Activated CD8-positive, alpha-beta memory T cell treated with anti-CD3 and anti-CD28 coated beads, Interleukin-2, amount 10 ng/mL, durations not matched to agents 7 days and 5 days (primary cell): Measurements from ENCODE around the gene EFCAB11. TPM values are rescaled to one million over a fixed set of nuclear protein-coding genes. Genes with fewer than 3 reads are reported as not detected.

Experiments
- ATAC-seq: fragments of 150-1000 bp; cut with Tn5 transposase; one replicate; pipeline ENCODE4 v1.10.0; 2021; ENCODE audit warnings: moderate library complexity
- CTCF ChIA-PET: fragments of 350-600 bp; sonication (Branson Sonifier 250); formaldehyde crosslinking; loops from one replicate; lab custom pipeline; 2021; ENCODE audit warnings: antibody characterized with exemption; lab: Charles Lee
- DNase-seq: peaks from one replicate; pipeline ENCODE4 v3.0.0-alpha.2; 2020
- H3K27ac Mint-ChIP-seq: one replicate; pipeline ENCODE4 v1.8.0; 2021; ENCODE audit warnings: mild to moderate bottlenecking, mixed read lengths
- H3K27me3 Mint-ChIP-seq: one replicate; pipeline ENCODE4 v1.8.0; 2021; ENCODE audit warnings: mixed read lengths
- H3K36me3 Mint-ChIP-seq: one replicate; pipeline ENCODE4 v1.8.0; 2021; ENCODE audit warnings: mild to moderate bottlenecking, mixed read lengths
- H3K4me1 Mint-ChIP-seq: one replicate; pipeline ENCODE4 v1.8.0; 2021; ENCODE audit warnings: mixed read lengths
- H3K4me3 Mint-ChIP-seq: one replicate; pipeline ENCODE4 v1.8.0; 2021; ENCODE audit warnings: mild to moderate bottlenecking, moderate library complexity, mixed read lengths
- H3K9me3 Mint-ChIP-seq: one replicate; pipeline ENCODE4 v1.8.0; 2022; ENCODE audit warnings: low read depth, mixed read lengths
- total RNA-seq, 2 experiments: library from RNA; stranded (reverse); gene quantifications; one replicate each; pipeline ENCODE4 v1.2.3, GENCODE V29; 2021

Gene EFCAB11
- total RNA-seq, 2 experiments from 2014 or later: 11.3 to 12.4 TPM

DNA sequence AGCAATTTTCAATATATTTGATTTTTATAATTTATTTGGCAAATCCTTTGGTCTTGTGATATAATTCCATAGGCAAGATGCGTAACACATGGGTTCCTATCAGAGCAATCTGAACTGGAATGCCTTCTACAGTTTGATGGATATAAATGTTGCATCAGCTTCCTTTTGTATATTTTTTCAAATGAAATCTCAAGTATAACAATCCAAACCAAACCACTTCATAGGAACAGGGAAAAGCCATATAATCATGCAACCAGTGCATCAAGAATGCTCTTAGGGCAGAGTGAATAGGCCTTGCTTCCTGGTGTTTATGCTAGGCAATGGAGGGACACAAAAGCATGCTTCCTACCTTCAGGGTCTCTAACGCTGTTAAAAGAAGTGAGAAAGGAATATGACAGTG, 34.5 kb downstream of the EFCAB11 start:
- Mint-ChIP-seq H3K27ac (no peak overlapping the region), H3K27me3 (peaks cover 2% of the 10 kb centered on the region), H3K4me1 (no peaks in the 10 kb centered on the region), H3K9me3 (no peaks in the 10 kb centered on the region), H3K36me3 (no peaks in the 10 kb centered on the region), H3K4me3 (no peak overlapping the region)
- DNase-seq (no peak), ATAC-seq (no peak)
- CTCF ChIA-PET: interaction anchor here (0.8 kb wide), 1 partner anchor 13 kb away, joined by 3 read pairs; no protein-coding TSS in a partner anchor

GRCh38 chr14:89918721-89919120, 35.8 kb downstream of the EFCAB11 start:
- Mint-ChIP-seq H3K4me1 (no peaks in the 10 kb centered on the region), H3K4me3 (no peak overlapping the region), H3K27ac (no peak overlapping the region), H3K9me3 (no peaks in the 10 kb centered on the region), H3K27me3 (peaks cover 6% of the 10 kb centered on the region), H3K36me3 (no peaks in the 10 kb centered on the region)
- CTCF ChIA-PET: no interaction called here
- ATAC-seq: no peak
- DNase-seq: no peak

- no peak overlapping the region for H3K27ac Mint-ChIP-seq
- no peak for ATAC-seq
- no peaks in the 10 kb centered on the region for H3K9me3 Mint-ChIP-seq
- peak; percentile 69 for DNase-seq
- H3K27me3 Mint-ChIP-seq: peaks cover 18% of the 10 kb centered on the region
- CTCF ChIA-PET: interaction anchor here (0.7 to 3.9 kb wide), 5 partner anchors 155 to 888 kb away, joined by 3 to 22 read pairs (median 3); no protein-coding TSS in a partner anchor
- no peak overlapping the region for H3K4me3 Mint-ChIP-seq
- no peaks in the 10 kb centered on the region for H3K4me1 Mint-ChIP-seq
- H3K36me3 Mint-ChIP-seq: no peaks in the 10 kb centered on the region
These were observed 39.2 kb downstream of the EFCAB11 start for GRCh38 chr14:89915114-89915878.

DNA sequence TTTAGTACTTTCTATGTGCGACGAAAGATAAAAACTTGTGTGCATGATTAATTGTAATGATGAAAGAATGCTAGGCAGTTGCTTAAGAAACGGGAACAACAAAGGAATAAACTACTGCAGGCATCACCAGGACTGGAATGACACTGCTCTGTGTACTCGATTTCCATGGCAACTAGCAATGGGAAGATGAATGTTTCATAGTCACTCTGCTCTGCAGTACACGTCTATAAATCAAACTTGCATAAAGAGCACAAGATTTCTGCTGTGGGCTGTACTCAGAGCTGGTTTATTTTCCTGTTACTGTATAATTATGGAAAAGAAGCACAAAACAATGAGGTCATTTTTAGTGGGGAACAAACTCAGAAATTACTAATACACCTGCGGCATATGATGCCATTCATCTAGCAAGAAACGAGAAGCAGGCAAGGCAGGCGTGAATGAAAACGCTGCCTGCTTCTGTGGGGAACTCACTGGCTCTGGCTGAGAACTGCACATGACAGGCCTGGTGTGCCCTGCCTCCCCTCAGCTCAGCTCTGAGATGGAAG, 41.8 kb downstream of the EFCAB11 start:
- H3K9me3 Mint-ChIP-seq: no peaks in the 10 kb centered on the region
- no peaks in the 10 kb centered on the region for H3K36me3 Mint-ChIP-seq
- ATAC-seq (no peak), DNase-seq (no peak)
- CTCF ChIA-PET: interaction anchor here (0.8 to 3.9 kb wide), 3 partner anchors 32 to 885 kb away, joined by 3 to 22 read pairs (median 3); no protein-coding TSS in a partner anchor
- no peak overlapping the region for H3K27ac Mint-ChIP-seq
- H3K4me3 Mint-ChIP-seq: no peak overlapping the region
- peaks cover 18% of the 10 kb centered on the region for H3K27me3 Mint-ChIP-seq
- H3K4me1 Mint-ChIP-seq: no peaks in the 10 kb centered on the region

DNA sequence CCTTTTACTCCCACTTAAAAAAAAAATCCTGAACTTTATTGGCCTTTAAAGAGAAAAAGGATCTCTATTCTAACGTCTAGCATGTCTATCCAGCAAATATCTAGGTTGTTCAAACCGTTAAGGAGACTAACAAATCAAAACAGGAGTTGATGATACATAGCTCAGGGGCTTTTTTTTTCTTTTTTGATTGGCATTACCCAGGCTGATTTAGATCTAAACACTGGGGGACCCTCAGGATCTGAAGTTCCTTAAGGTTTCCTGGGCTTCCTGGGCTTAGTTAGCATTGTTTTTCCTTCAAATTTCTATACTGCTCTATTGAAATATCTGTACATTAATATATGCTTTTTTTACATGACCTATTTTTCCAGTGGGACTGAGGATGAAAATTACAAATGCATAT, 42.3 kb downstream of the EFCAB11 start:
- no peaks in the 10 kb centered on the region for H3K9me3 Mint-ChIP-seq
- DNase-seq (no peak), ATAC-seq (no peak)
- peaks cover 18% of the 10 kb centered on the region for H3K27me3 Mint-ChIP-seq
- no peak overlapping the region for H3K27ac Mint-ChIP-seq
- no peaks in the 10 kb centered on the region for H3K4me1 Mint-ChIP-seq
- no peaks in the 10 kb centered on the region for H3K36me3 Mint-ChIP-seq
- CTCF ChIA-PET: interaction anchor here (3.9 kb wide), 1 partner anchor 885 kb away, joined by 22 read pairs; no protein-coding TSS in a partner anchor
- no peak overlapping the region for H3K4me3 Mint-ChIP-seq

DNA sequence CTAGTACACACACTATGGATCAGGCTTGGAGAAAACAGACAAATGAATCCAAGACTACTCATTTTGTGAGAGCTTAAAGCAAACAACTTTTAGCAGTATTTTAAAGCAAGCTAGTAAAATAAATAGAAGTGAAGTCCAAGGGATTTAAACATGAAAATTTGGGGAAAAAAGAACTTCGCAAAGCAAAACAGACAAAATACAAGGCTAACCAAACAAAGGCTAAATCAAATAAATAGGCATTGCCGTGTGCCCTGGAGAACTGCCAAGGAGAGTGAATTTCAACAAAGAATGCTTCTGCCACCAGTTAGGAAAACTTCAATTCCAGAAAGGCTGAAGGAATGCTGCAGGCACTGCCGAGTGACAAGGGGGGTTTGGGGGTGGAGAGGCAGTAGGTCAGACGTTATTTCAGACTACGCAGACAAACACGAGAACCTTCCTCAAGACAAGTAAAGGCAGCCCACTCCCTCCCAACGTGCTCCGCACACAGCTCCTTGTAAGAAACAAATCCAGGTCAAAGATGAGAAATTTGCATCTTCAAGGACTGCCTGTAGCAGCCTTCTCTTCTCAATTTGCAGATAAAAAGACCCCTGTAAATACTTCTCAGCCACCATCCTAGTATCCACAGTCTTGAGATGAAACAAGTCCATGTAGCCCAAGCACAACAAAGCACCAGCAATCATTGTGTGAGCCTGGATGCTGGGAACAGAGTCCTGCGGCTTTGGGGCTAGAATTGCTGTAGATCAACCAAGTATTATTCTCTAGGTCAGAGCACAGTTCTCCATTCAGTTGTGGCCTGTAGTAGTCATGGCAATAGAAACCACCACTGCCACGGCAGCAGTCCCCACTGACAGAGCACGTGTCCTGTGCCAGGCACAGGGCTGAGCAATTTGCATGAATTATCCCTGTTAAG, 43.3 kb downstream of the EFCAB11 start:
- H3K27me3 Mint-ChIP-seq: peaks cover 18% of the 10 kb centered on the region
- CTCF ChIA-PET: interaction anchor here (1.6 to 3.9 kb wide), 2 partner anchors 884 kb away, joined by 8 to 22 read pairs; no protein-coding TSS in a partner anchor

DNA sequence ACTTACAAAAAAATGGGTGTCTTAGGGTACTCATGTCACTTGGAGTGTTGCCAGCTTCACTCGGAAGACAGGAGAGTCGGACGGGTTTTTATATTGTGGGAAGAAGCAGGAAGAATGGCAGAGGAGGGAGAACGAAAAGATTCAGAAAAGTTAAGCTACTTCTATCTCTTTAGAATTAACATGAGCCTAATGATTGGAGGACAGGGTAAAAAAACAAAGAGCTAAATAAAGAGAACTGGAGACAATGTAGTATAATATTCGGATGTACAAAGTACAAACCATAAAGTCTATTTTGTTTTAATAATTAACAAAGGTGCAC, 43.9 kb downstream of the EFCAB11 start:
- CTCF ChIA-PET: interaction anchor here (1.6 kb wide), 1 partner anchor 884 kb away, joined by 8 read pairs; no protein-coding TSS in a partner anchor
- ATAC-seq (no peak), DNase-seq (no peak)
- Mint-ChIP-seq H3K36me3 (no peaks in the 10 kb centered on the region), H3K27me3 (peaks cover 18% of the 10 kb centered on the region), H3K4me1 (peaks cover 1% of the 10 kb centered on the region), H3K9me3 (no peaks in the 10 kb centered on the region), H3K4me3 (no peak overlapping the region), H3K27ac (no peak overlapping the region)

More for the DNA sequence above, 43.3 kb downstream of the EFCAB11 start:
- ATAC-seq: no peak
- no peaks in the 10 kb centered on the region for H3K4me1 Mint-ChIP-seq
- no peaks in the 10 kb centered on the region for H3K9me3 Mint-ChIP-seq
- H3K36me3 Mint-ChIP-seq: no peaks in the 10 kb centered on the region
- no peak for DNase-seq
- no peak overlapping the region for H3K4me3 Mint-ChIP-seq
- no peak overlapping the region for H3K27ac Mint-ChIP-seq

GRCh38 chr14:89909586-89909985, 44.9 kb downstream of the EFCAB11 start:
- Mint-ChIP-seq H3K27ac (no peak overlapping the region), H3K4me1 (peaks cover 2% of the 10 kb centered on the region), H3K9me3 (no peaks in the 10 kb centered on the region), H3K4me3 (no peak overlapping the region), H3K27me3 (peaks cover 15% of the 10 kb centered on the region), H3K36me3 (no peaks in the 10 kb centered on the region)
- DNase-seq: no peak
- no peak for ATAC-seq
- CTCF ChIA-PET: interaction anchor here (1.6 kb wide), 1 partner anchor 883 kb away, joined by 8 read pairs; no protein-coding TSS in a partner anchor

DNA sequence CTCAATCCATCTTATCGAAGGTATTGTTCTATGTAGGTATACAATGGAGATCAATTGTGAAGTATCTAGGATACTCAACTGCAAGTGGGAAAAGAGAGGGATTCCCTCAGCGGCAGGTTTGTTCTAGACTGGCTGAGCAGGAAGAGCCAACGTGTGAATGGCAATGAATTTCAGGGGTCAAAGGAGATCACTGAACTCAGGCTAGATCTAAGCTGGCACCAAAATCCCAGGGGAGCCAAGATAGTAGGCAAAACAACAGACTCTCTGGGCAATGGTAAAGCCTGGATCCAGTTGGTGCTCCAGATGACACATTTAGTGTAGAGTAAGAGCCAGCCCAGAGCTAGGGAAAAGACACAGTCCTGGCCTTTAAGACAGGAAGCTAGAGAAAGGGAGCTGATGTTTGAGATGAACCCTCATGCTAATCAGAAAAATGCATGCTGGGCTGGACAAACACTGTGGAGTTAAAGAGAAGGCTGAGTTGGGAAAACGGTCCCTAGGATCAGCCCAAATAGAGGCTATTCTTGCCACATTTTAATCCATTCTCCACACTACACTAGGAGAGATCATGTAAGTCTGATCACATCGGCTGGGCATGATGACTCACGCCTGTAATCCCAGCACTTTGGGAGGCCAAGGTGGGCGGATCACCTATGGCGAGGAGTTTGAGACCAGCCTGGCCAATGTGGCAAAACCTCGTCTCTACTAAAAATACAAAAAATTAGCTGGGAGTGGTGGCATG, 45.6 kb downstream of the EFCAB11 start:
- Mint-ChIP-seq H3K27ac (no peak overlapping the region), H3K36me3 (no peaks in the 10 kb centered on the region), H3K9me3 (no peaks in the 10 kb centered on the region), H3K4me1 (peaks cover 5% of the 10 kb centered on the region), H3K27me3 (peaks cover 14% of the 10 kb centered on the region), H3K4me3 (no peak overlapping the region)
- DNase-seq (no peak), ATAC-seq (no peak)
- CTCF ChIA-PET: no interaction called here

GRCh38 chr14:89907655-89908054, 46.9 kb downstream of the EFCAB11 start:
- peaks cover 14% of the 10 kb centered on the region for H3K4me1 Mint-ChIP-seq
- no peaks in the 10 kb centered on the region for H3K36me3 Mint-ChIP-seq
- ATAC-seq: no peak

DNA sequence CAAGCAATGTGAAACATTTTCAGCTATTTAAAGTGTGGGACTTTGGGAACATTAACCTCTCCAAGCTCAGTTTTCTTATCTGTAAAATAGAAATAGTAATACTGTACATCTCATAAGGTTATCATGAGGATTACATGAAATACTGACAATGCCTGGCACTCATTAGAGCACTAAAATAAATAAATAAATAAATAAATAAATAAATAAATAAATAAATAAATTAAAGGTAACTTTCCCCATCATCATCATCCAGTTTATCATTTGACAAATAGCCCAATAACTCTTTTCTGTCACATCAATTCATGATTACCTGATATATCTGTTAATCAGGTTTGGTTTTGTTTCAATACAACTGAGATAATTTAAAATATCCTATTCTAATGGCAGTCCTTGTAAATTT, 48.5 kb downstream of the EFCAB11 start:
- no peak overlapping the region for H3K27ac Mint-ChIP-seq
- H3K27me3 Mint-ChIP-seq: peaks cover 1% of the 10 kb centered on the region
- no peaks in the 10 kb centered on the region for H3K9me3 Mint-ChIP-seq
- ATAC-seq: no peak
- H3K36me3 Mint-ChIP-seq: no peaks in the 10 kb centered on the region
- H3K4me3 Mint-ChIP-seq: no peak overlapping the region
- CTCF ChIA-PET: interaction anchor here (1.5 to 1.6 kb wide), 2 partner anchors 19 to 879 kb away, joined by 3 read pairs; no protein-coding TSS in a partner anchor
- DNase-seq: no peak
- H3K4me1 Mint-ChIP-seq: peaks cover 14% of the 10 kb centered on the region

More at GRCh38 chr14:89907655-89908054, 46.9 kb downstream of the EFCAB11 start:
- Mint-ChIP-seq H3K4me3 (no peak overlapping the region), H3K27ac (no peak overlapping the region), H3K9me3 (no peaks in the 10 kb centered on the region), H3K27me3 (peaks cover 8% of the 10 kb centered on the region)
- no peak for DNase-seq
- CTCF ChIA-PET: interaction anchor here (0.7 kb wide), 1 partner anchor 13 kb away, joined by 3 read pairs; no protein-coding TSS in a partner anchor

DNA sequence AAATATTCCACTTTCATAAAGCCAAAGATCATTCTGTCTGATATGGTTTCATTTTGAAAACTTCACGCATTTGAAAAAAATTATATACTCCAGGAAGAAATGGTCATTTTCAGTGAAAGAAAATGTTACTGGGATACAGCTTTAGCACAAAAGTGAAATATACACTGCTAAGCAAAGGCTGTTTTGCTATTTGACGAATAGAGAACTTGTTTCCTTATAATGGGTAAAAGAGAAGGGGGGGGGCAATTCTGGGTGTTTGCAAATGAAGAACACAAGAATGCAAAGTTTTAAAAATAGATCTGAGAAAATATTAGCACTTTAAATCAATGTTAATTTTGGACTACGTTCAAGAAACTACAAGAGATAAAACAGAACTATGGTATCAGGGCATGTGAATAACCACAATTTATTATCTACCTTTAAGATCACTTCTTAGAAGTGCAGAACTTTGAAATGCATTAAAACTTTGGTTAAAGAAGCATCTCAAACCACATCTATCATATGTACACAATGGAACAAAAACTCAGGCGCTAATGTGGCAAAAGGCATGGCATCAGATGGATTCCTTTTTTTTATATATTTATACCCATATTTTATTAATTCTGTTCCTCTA, 51.1 kb downstream of the EFCAB11 start:
- H3K4me3 Mint-ChIP-seq: no peak overlapping the region
- no peaks in the 10 kb centered on the region for H3K36me3 Mint-ChIP-seq
- H3K9me3 Mint-ChIP-seq: no peaks in the 10 kb centered on the region
- no peak for DNase-seq
- CTCF ChIA-PET: no interaction called here
- H3K27me3 Mint-ChIP-seq: no peaks in the 10 kb centered on the region
- ATAC-seq: no peak
- H3K4me1 Mint-ChIP-seq: peaks cover 14% of the 10 kb centered on the region
- peak overlapping the region; percentile 31 for H3K27ac Mint-ChIP-seq
